ENCODE results near the gene CADM4. TPM values are rescaled to one million over a fixed set of nuclear protein-coding genes. Genes with fewer than 3 reads are reported as not detected.

Gene CADM4
- total and polyA plus RNA-seq, 2 of the 8 experiments (the other 6 are each of a cell fraction or from before 2014, with no cell fraction given): 13.5 to 25.0 TPM

GRCh38 chr19:43609872-43610271, 29.8 kb downstream of the CADM4 start (continued):
- TF ChIP-seq CHD7 (IDR thresholded peaks at IDR 0.05; ENCODE audit: insufficient replicate concordance, low read length): no peak
- no peak for TF ChIP-seq BRCA1 (IDR thresholded peaks at IDR 0.05; ENCODE audit: low read depth, low read length)
- no peak for TF ChIP-seq JUND (IDR thresholded peaks at IDR 0.05; ENCODE audit: low read length)
- TF ChIP-seq FOSL1 (IDR thresholded peaks at IDR 0.05; ENCODE audit: insufficient read depth, low read depth, low read length): no peak
- TF ChIP-seq E2F6 (IDR thresholded peaks at IDR 0.05): no peak
- no peak for TF ChIP-seq RXRA (IDR thresholded peaks at IDR 0.05; ENCODE audit: insufficient read depth, low read depth, low read length)
- TF ChIP-seq SRF (IDR thresholded peaks at IDR 0.05; ENCODE audit: low read depth, low read length): no peak
- no peak for TF ChIP-seq KDM5A (IDR thresholded peaks at IDR 0.05; ENCODE audit: low read length)
- no peak for TF ChIP-seq CHD2 (IDR thresholded peaks at IDR 0.05; ENCODE audit: low read length)
- no peak for TF ChIP-seq SIX5 (IDR thresholded peaks at IDR 0.05; ENCODE audit: low read depth, low read length)
- TF ChIP-seq POU5F1 (IDR thresholded peaks at IDR 0.05; ENCODE audit: low read depth, low read length): no peak
